ENCODE results near the gene ATP2B3.

DNA sequence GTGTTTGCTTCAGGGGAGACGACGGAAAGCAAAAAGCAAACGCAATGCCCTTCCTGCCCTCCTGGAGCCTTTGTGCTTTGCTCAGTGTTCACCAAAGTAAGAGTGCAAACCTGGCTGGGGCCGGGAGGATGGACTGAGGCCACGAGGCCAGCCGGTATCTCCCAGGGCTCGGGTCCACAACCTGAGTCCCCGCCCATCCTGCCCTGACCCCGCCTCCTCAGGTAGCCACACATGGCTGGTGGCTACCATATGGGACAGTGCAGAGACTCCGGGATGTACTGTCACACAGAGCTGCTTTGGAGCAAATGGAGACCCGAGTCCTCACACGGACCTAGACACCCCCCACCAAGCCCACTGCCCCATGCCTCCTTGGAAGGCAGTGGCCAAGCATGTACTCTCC lies 4.8 kb downstream of the ATP2B3 start:
- TF ChIP-seq, protein P1, sequence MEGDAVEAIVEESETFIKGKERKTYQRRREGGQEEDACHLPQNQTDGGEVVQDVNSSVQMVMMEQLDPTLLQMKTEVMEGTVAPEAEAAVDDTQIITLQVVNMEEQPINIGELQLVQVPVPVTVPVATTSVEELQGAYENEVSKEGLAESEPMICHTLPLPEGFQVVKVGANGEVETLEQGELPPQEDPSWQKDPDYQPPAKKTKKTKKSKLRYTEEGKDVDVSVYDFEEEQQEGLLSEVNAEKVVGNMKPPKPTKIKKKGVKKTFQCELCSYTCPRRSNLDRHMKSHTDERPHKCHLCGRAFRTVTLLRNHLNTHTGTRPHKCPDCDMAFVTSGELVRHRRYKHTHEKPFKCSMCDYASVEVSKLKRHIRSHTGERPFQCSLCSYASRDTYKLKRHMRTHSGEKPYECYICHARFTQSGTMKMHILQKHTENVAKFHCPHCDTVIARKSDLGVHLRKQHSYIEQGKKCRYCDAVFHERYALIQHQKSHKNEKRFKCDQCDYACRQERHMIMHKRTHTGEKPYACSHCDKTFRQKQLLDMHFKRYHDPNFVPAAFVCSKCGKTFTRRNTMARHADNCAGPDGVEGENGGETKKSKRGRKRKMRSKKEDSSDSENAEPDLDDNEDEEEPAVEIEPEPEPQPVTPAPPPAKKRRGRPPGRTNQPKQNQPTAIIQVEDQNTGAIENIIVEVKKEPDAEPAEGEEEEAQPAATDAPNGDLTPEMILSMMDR (IDR thresholded peaks at IDR 0.05), result no peak
- TF ChIP-seq POLR2A (IDR thresholded peaks at IDR 0.05), result no peak

Data from suprapubic skin (tissue), 3 donors.